HL-60 (cell line): ENCODE measurements around the gene TGM1.

Source experiments
- DNase-seq, 2 experiments: peaks; one replicate each; pipeline ENCODE4 v3.0.0-alpha.2; 2010 to 2020; ENCODE audit warnings: low read depth in 1 of 2, low spot score in 1 of 2
- H3K27ac ChIP-seq: fragments of 250-450 bp; sonication (Bioruptor Pico); replicated peaks from 2 replicates; pipeline ENCODE4 v1.5.1; 2020; ENCODE audit warnings: mild to moderate bottlenecking, moderate library complexity
- H3K27me3 ChIP-seq: fragments of 250-450 bp; sonication (Bioruptor Pico); 2 replicates; pipeline ENCODE4 v1.5.1; 2021; ENCODE audit warnings: mild to moderate bottlenecking, moderate library complexity; ENCODE audit not compliant: insufficient read depth, poor library complexity, severe bottlenecking
- H3K4me3 ChIP-seq: replicated peaks from 2 replicates; pipeline ENCODE4 v1.5.1; 2011; ENCODE audit warnings: mild to moderate bottlenecking, control low read depth, low read length; ENCODE audit not compliant: insufficient read depth
- CTCF ChIP-seq: IDR thresholded peaks from one replicate; pipeline ENCODE4 v1.5.1; 2011; ENCODE audit warnings: low read length, control low read depth, inconsistent platforms; ENCODE audit not compliant: insufficient read depth
- GABPA ChIP-seq: IDR thresholded peaks from 2 replicates; pipeline ENCODE4 v1.6.1; 2012; ENCODE audit warnings: low read depth
- POLR2AphosphoS5 ChIP-seq: IDR thresholded peaks from 2 replicates; pipeline ENCODE4 v1.6.1; 2012; ENCODE audit warnings: low read depth
- REST ChIP-seq: IDR thresholded peaks from 2 replicates; pipeline ENCODE4 v1.6.1; 2012; ENCODE audit warnings: low read depth; ENCODE audit not compliant: insufficient replicate concordance
- SPI1 ChIP-seq: IDR thresholded peaks from 2 replicates; pipeline ENCODE4 v1.6.1; 2012; ENCODE audit warnings: low read depth, mild to moderate bottlenecking, borderline replicate concordance

TGM1 gene

GRCh38 chr14:24258548-24259265, 4.3 kb downstream of the TGM1 start:
- TF ChIP-seq SPI1 (no peak), CTCF (no peak), GABPA (no peak), POLR2AphosphoS5 (no peak), REST (no peak)
- H3K27me3 ChIP-seq: no peaks in the 10 kb centered on the region
- H3K27ac ChIP-seq: no peak overlapping the region
- no peak overlapping the region for H3K4me3 ChIP-seq
- no peak for DNase-seq

GRCh38 chr14:24258119-24258518, 4.9 kb downstream of the TGM1 start:
- Histone ChIP-seq H3K4me3 (no peak overlapping the region), H3K27ac (no peak overlapping the region), H3K27me3 (no peaks in the 10 kb centered on the region)
- DNase-seq: no peak
- no peak for TF ChIP-seq GABPA
- TF ChIP-seq CTCF: no peak
- no peak for TF ChIP-seq REST
- no peak for TF ChIP-seq SPI1
- no peak for TF ChIP-seq POLR2AphosphoS5

GRCh38 chr14:24256960-24257359, 6.0 kb downstream of the TGM1 start:
- Histone ChIP-seq H3K27me3 (no peaks in the 10 kb centered on the region), H3K27ac (no peak overlapping the region), H3K4me3 (no peak overlapping the region)
- DNase-seq: no peak
- TF ChIP-seq REST (no peak), CTCF (no peak), POLR2AphosphoS5 (no peak), SPI1 (no peak), GABPA (no peak)
